Right lobe of liver (tissue), 6 donors: ENCODE results near the gene RNASET2. TPM values are rescaled to one million over a fixed set of nuclear protein-coding genes. Genes with fewer than 3 reads are reported as not detected.

ENCODE experiments used
- ATAC-seq, 4 donors: fragments of 200-7000 bp; cut with Tn5 transposase; one replicate each; pipeline ENCODE4 v1.9.1; 2020; ENCODE audit warnings: mild to moderate bottlenecking in 4 of 4, moderate library complexity in 4 of 4
- DNase-seq, 3 donors: peaks; one replicate each; pipeline ENCODE4 v3.0.0-alpha.2; 2020
- H3K27ac ChIP-seq, 3 donors: fragments of 200-600 bp; one replicate each; pipeline ENCODE4 v1.8.0; 2022
- H3K27me3 ChIP-seq, 2 donors: fragments of 200-600 bp; one replicate each; pipeline ENCODE4 v1.8.0; 2022
- H3K36me3 ChIP-seq, 4 donors: fragments of 200-600 bp; sonication (generic) in 1 of 4; one replicate each; pipeline versions ENCODE4 v1.5.1 to v1.8.0; 2017 to 2022; ENCODE audit warnings: control low read depth in 1 of 4
- H3K4me1 ChIP-seq, 4 donors: fragments of 200-600 bp; sonication (generic) in 1 of 4; one replicate each; pipeline versions ENCODE4 v1.5.1 to v1.8.0; 2017 to 2022; ENCODE audit warnings: control low read depth in 1 of 4
- H3K4me3 ChIP-seq, 3 donors: fragments of 200-600 bp; one replicate each; pipeline ENCODE4 v1.8.0; 2022
- H3K9me3 ChIP-seq, 4 donors: fragments of 200-600 bp; sonication (generic) in 1 of 4; one replicate each; pipeline versions ENCODE4 v1.5.1 to v1.8.0; 2017 to 2022; ENCODE audit warnings: control low read depth in 1 of 4
- CTCF ChIP-seq, 4 donors: fragments of 200-600 bp in 3 of 4; fragments of 450-650 bp in 1 of 4; IDR thresholded peaks; one replicate each; pipeline versions ENCODE4 v1.5.1 to v1.8.0; 2016 to 2022; ENCODE audit warnings: antibody characterized with exemption in 4 of 4, mild to moderate bottlenecking in 2 of 4
- POLR2A ChIP-seq: fragments of 450-650 bp; IDR thresholded peaks from one replicate; pipeline ENCODE4 v1.6.1; 2017; ENCODE audit warnings: antibody characterized with exemption, mild to moderate bottlenecking
- WGBS: methylation state at CpG from one replicate; pipeline ENCODE4 v1.1.6; 2018; ENCODE audit warnings: low coverage, low lambda C conversion rate; ENCODE audit not compliant: insufficient coverage; ENCODE audit errors: missing lambda C conversion rate; 5-methylcytosine and 5-hydroxymethylcytosine counted together
- intact Hi-C, 2 donors: fragments of 100-400 bp; cut with DNase I; formaldehyde crosslinking; loops; one replicate each; pipeline versions ENCODE4 v1.11.2 to v1.14.1; 2022
- total RNA-seq, 6 experiments: library from RNA; depleted of rRNA in 2 of 6; stranded (reverse); fragments of >200 nt in 2 of 6; fragmentation: NEBNext Ultra II Directional in 3 of 6; extraction: Animal tissue kit (Norgen Biotek cat#: 25700) in 3 of 6; gene quantifications; one replicate each; pipeline versions ENCODE4 v1.1.0 to v1.2.4, GENCODE V29; 2016 to 2023
- donor health status: DM: no; HTN: yes; CAD: no.
- donor health status: DM: no; HTN: no; CAD: no.
- donor health status: DM: no; HTN: no; CAD: no.
- donor health status: DM: no; HTN: yes; CAD: no.
- donor health status: DM: no; HTN: yes; CAD: no.

Gene RNASET2
- total RNA-seq, 6 experiments from 2014 or later = 21.7 to 48.4 (median 30.8) TPM

GRCh38 chr6:166944666-166945256 is 11.6 kb downstream of the RNASET2 start:
- Histone ChIP-seq H3K4me1 (no peaks in the 10 kb centered on the region), H3K9me3 (no peaks in the 10 kb centered on the region), H3K36me3 (peaks cover 0 to 13% (median under 1%) of the 10 kb centered on the region in 4 donors), H3K27ac (no peak overlapping the region), H3K27me3 (no peaks in the 10 kb centered on the region), H3K4me3 (no peak overlapping the region)
- ATAC-seq (peak in 1 of 4 donors; percentile 14), DNase-seq (no peak)
- TF ChIP-seq CTCF (IDR thresholded peaks at IDR 0.05) (no peak), POLR2A (no peak)
- WGBS = 91% methylated on average over 14 of the region's 16 CpGs
- intact Hi-C loops = no loop called here

DNA sequence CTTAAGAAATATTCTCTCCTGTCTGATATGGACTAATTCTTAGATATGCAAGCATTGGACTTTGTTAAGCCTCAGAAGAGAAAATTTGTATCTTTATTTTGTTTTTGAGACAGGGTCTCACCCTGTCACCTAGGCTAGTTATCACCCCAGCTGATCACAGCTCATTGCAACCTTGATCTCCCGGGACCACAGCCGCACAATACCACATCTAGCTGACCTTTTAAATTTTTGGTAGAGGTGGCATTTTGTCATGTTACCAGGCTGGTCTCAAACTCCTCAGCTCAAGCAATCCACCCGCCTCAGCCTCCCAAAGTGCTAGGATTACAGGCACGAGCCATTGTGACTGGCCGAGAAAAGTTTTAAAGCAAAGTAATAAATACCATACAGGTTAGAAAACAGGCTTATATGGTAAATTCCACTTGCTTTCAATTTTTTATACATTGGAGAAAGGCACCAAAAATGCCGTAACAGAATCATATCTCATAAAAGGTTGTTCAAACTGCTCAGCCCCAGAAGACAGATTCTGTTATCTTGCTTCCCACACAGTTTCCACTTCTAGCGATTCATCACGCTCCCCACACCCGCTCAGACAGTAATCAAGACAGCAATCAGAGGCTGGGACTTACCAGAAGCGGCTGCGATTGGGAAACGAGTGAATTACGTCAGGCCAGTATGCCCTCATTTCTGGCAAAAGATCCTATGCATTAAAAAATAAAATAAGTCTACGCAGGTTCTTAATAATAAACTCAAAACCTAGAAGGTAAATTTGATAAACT is 13.8 kb downstream of the RNASET2 start:
- Histone ChIP-seq H3K4me1 (no peaks in the 10 kb centered on the region), H3K27me3 (no peaks in the 10 kb centered on the region), H3K36me3 (peaks cover 0 to 19% (median under 1%) of the 10 kb centered on the region in 4 donors), H3K27ac (no peak overlapping the region), H3K9me3 (no peaks in the 10 kb centered on the region), H3K4me3 (no peak overlapping the region)
- 71% methylated on average over 13 of the region's 14 CpGs for WGBS
- DNase-seq (no peak), ATAC-seq (no peak)
- no peak for TF ChIP-seq POLR2A
- TF ChIP-seq CTCF (IDR thresholded peaks at IDR 0.05) = no peak
- intact Hi-C loops = no loop called here

GRCh38 chr6:166940643-166941068 is 15.7 kb downstream of the RNASET2 start:
- ATAC-seq (peak in 1 of 4 donors; percentile 24), DNase-seq (no peak)
- Histone ChIP-seq H3K9me3 (no peaks in the 10 kb centered on the region), H3K4me1 (no peaks in the 10 kb centered on the region), H3K27ac (no peak overlapping the region), H3K27me3 (no peaks in the 10 kb centered on the region), H3K36me3 (peaks cover 0 to 9% (median 0%) of the 10 kb centered on the region in 4 donors), H3K4me3 (no peak overlapping the region)
- TF ChIP-seq POLR2A (no peak), CTCF (IDR thresholded peaks at IDR 0.05) (no peak)
- intact Hi-C loops = no loop called here
- no CpG with 5 or more reads among the region's 7 CpGs for WGBS

DNA sequence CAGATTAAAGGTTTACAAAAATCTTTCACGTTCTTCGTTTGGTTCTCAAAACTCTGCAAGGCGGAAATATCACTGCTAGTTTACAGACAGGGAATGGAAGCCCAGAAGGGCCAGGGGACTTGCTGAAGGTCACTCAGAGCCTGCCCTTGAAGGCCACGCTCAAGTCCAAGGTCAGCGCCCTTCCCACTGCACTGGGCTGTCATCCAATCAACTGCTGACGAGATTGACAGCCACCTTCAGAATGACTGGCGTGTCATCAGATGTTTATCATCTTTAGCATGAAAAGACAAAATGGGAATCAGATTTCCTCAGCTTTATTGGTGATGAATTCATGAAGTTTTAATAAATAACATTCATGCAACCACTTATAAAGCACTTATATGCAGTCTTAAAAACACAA is 16.5 kb downstream of the RNASET2 start:
- ATAC-seq (no peak), DNase-seq (no peak)
- intact Hi-C loops = no loop called here
- no peaks in the 10 kb centered on the region for H3K4me1 ChIP-seq
- no peaks in the 10 kb centered on the region for H3K27me3 ChIP-seq
- peaks cover 0 to 9% (median 0%) of the 10 kb centered on the region in 4 donors for H3K36me3 ChIP-seq
- H3K9me3 ChIP-seq = no peaks in the 10 kb centered on the region
- no peak overlapping the region for H3K27ac ChIP-seq
- 74% methylated on average over 7 of the region's 7 CpGs for WGBS
- TF ChIP-seq CTCF (IDR thresholded peaks at IDR 0.05) = no peak
- no peak for TF ChIP-seq POLR2A
- no peak overlapping the region for H3K4me3 ChIP-seq
